Measurements from ENCODE around the gene UNC13C. TPM values are rescaled to one million over a fixed set of nuclear protein-coding genes. Genes with fewer than 3 reads are reported as not detected.

UNC13C gene
- total and polyA plus RNA-seq, 2 donors (not counting 3 experiments of a cell fraction or from before 2014, with no cell fraction given) = not detected

- H3K9ac ChIP-seq (replicated peaks; ENCODE audit: extremely low read depth, insufficient read depth, low read length) = no peak overlapping the region
- H4K20me1 ChIP-seq (replicated peaks; ENCODE audit: control insufficient read depth, extremely low read depth, insufficient read depth, low read length) = no peaks in the 10 kb centered on the region
- H3K4me3 ChIP-seq (replicated peaks in 1 of 3; ENCODE audit: insufficient read depth in 1 of 3, low read depth in 1 of 3, low read length in 3 of 3) = no peak overlapping the region
- no peaks in the 10 kb centered on the region for H3K79me2 ChIP-seq (ENCODE audit: control insufficient read depth, insufficient read depth, low read length)
- no peak for TF ChIP-seq POLR2A (IDR thresholded peaks at IDR 0.05; ENCODE audit: low read depth, low read length)
- no peak for TF ChIP-seq MAX (IDR thresholded peaks at IDR 0.05; ENCODE audit: insufficient read depth, insufficient read length)
- TF ChIP-seq FOS (IDR thresholded peaks at IDR 0.05; ENCODE audit: borderline replicate concordance, insufficient read depth, low read length) = no peak
- TF ChIP-seq JUN (IDR thresholded peaks at IDR 0.05; ENCODE audit: borderline replicate concordance, insufficient read depth, insufficient read length, low read depth) = no peak
- no peak for TF ChIP-seq GATA2 (IDR thresholded peaks at IDR 0.05; ENCODE audit: insufficient read depth, insufficient read length, low read depth, low read length)
- TF ChIP-seq CTCF (IDR thresholded peaks at IDR 0.05; ENCODE audit: extremely low read depth in 1 of 2, insufficient read depth in 1 of 2, low read depth in 1 of 2, low read length in 2 of 2) = no peak
- TF ChIP-seq EZH2 (IDR thresholded peaks at IDR 0.05; ENCODE audit: borderline replicate concordance, low read depth, low read length, severe bottlenecking) = no peak
- TF ChIP-seq POLR2AphosphoS5 (IDR thresholded peaks at IDR 0.05; ENCODE audit: insufficient read depth, low read depth, low read length) = no peak
- TF ChIP-seq MYC (IDR thresholded peaks at IDR 0.05; ENCODE audit: low read depth, low read length) = no peak
- ChIA-PET CTCF (no interaction called here), POLR2A (no interaction called here)
- dilution Hi-C loops (cut with MboI; ENCODE audit: extremely low pct_ligation_motif_present, low sequenced_read_pairs) = no loop called here
- intact Hi-C loops (cut with micrococcal nuclease) = no loop called here
- BruUV-seq (replicated peaks) = no TSS peak
- no peaks in the 10 kb centered on the region for H3K9me1 ChIP-seq (replicated peaks; ENCODE audit: control insufficient read depth, extremely low read depth, insufficient read depth, low read length)
- H3K4me2 ChIP-seq (ENCODE audit: insufficient read depth, low read length) = no peak overlapping the region
- H3K4me1 ChIP-seq (ENCODE audit: control insufficient read depth, extremely low read depth, insufficient read depth, low read length) = no peaks in the 10 kb centered on the region
- no peak for FAIRE-seq
- no peaks in the 10 kb centered on the region for H3K9me3 ChIP-seq (replicated peaks; ENCODE audit: control insufficient read depth, insufficient read depth, low read length)
- no peaks in the 10 kb centered on the region for H3K27me3 ChIP-seq (ENCODE audit: control insufficient read depth in 2 of 2, insufficient read depth in 2 of 2, low read length in 2 of 2)
- no peak overlapping the region for H3K27ac ChIP-seq (ENCODE audit: insufficient read depth, low read depth, low read length)
- no peaks in the 10 kb centered on the region for H3K36me3 ChIP-seq (ENCODE audit: control insufficient read depth in 2 of 2, extremely low read depth in 1 of 2, insufficient read depth in 2 of 2, low read length in 2 of 2)
- H2AFZ ChIP-seq (ENCODE audit: low read depth, low read length) = no peak overlapping the region
- no peak for DNase-seq (ENCODE audit: low read depth, low spot score)
Measured at GRCh38 chr15:54017251-54017650, 39.0 kb downstream of the UNC13C start.

Measured in endothelial cell of umbilical vein (primary cell).